HCT116 (cell line): Measurements from ENCODE around the gene RNF8. TPM values are rescaled to one million over a fixed set of nuclear protein-coding genes. Genes with fewer than 3 reads are reported as not detected.

Experiments used
- ATAC-seq: fragments of 200-7000 bp; cut with Tn5 transposase; 2 replicates; pipeline ENCODE4 v1.9.1; 2020; ENCODE audit warnings: mild to moderate bottlenecking, moderate library complexity
- BruUV-seq: library from RNA; stranded (reverse); fragments of 400-500 nt; replicated peaks from 2 replicates; lab custom pipeline; 2021; lab: Mats Ljungman, UMichigan
- CTCF ChIA-PET: fragments of 300-600 bp; sonication (Branson Sonifier 250); formaldehyde crosslinking; loops from one replicate; lab custom pipeline; 2021; ENCODE audit warnings: antibody characterized with exemption; lab: Charles Lee
- POLR2A ChIA-PET: fragments of 300-600, 350-600 bp; sonication (Branson Sonifier 250); formaldehyde crosslinking; loops from one replicate; lab custom pipeline; 2021; ENCODE audit warnings: antibody characterized with exemption; lab: Charles Lee
- RAD21 ChIA-PET, 2 experiments: fragments of 300-600 bp; sonication (Branson Sonifier 250); formaldehyde crosslinking; loops; one replicate each; lab custom pipeline; 2023; ENCODE audit warnings: low total read pairs in 2 of 2; ENCODE audit not compliant: uncharacterized antibody in 2 of 2, unreplicated experiment in 2 of 2, low non-redundant PET in 1 of 2; lab: Charles Lee
- DNase-seq: peaks from one replicate; pipeline ENCODE4 v3.0.0-alpha.2; 2010; ENCODE audit warnings: low read depth, low spot score
- H2AFZ ChIP-seq: fragments of 200-600 bp; shearing (Covaris generic), sonication (generic); 2 replicates; pipeline ENCODE4 v1.6.1; 2017; ENCODE audit warnings: low read depth, mixed run types, mixed read lengths, antibody characterized with exemption, low read length; ENCODE audit not compliant: poor library complexity, severe bottlenecking
- H3K27ac ChIP-seq: 2 replicates; pipeline ENCODE4 v1.5.1; 2012; ENCODE audit warnings: low read depth, low read length
- H3K27me3 ChIP-seq: fragments of 200-600 bp; sonication (generic); 2 replicates; pipeline ENCODE4 v1.6.1; 2016; ENCODE audit warnings: mixed run types, low read length, mixed read lengths; ENCODE audit not compliant: insufficient read depth
- H3K36me3 ChIP-seq, 2 experiments: fragments of 200-500 bp in 1 of 2; fragments of 200-600 bp in 1 of 2; sonication (Bioruptor generic) in 1 of 2; sonication (generic) in 1 of 2; 2 replicates each; pipeline versions ENCODE4 v1.5.1 to v1.6.1; 2014 to 2016; ENCODE audit warnings: low read length in 2 of 2, inconsistent platforms in 1 of 2, mixed read lengths in 1 of 2, mixed run types in 1 of 2; ENCODE audit not compliant: insufficient read depth in 2 of 2, control insufficient read depth in 1 of 2
- H3K4me1 ChIP-seq, 2 experiments: fragments of 200-600 bp in 1 of 2; sonication (generic) in 1 of 2; 2 replicates each; pipeline versions ENCODE4 v1.5.1 to v1.6.1; 2012 to 2017; ENCODE audit warnings: low read length in 2 of 2, inconsistent platforms in 1 of 2, mild to moderate bottlenecking in 1 of 2, mixed read lengths in 1 of 2, mixed run types in 1 of 2, moderate library complexity in 1 of 2; ENCODE audit not compliant: insufficient read depth in 2 of 2, control insufficient read depth in 1 of 2
- H3K4me2 ChIP-seq: fragments of 200-600 bp; sonication (generic); 2 replicates; pipeline ENCODE4 v1.6.1; 2017; ENCODE audit warnings: mixed run types, low read length, mixed read lengths
- H3K4me3 ChIP-seq, 2 experiments: fragments of 200-600 bp in 1 of 2; sonication (generic) in 1 of 2; replicated peaks in 1 of 2; 2 replicates each; pipeline ENCODE4 v1.5.1; 2011 to 2016; ENCODE audit warnings: low read length in 2 of 2, control low read depth in 1 of 2, low read depth in 1 of 2, mild to moderate bottlenecking in 1 of 2, mixed read lengths in 1 of 2, mixed run types in 1 of 2
- H3K79me2 ChIP-seq: fragments of 200-600 bp; sonication (generic); 2 replicates; pipeline ENCODE4 v1.6.1; 2017; ENCODE audit warnings: mild to moderate bottlenecking, mixed run types, low read length, moderate library complexity, mixed read lengths; ENCODE audit not compliant: insufficient read depth
- H3K9ac ChIP-seq: fragments of 200-600 bp; sonication (generic); 2 replicates; pipeline ENCODE4 v1.6.1; 2016; ENCODE audit warnings: low read length, mixed read lengths
- H3K9me2 ChIP-seq: fragments of 200-600 bp; sonication (generic), shearing (Covaris generic); 2 replicates; pipeline ENCODE4 v1.6.1; 2017; ENCODE audit warnings: mixed run types, mild to moderate bottlenecking, moderate library complexity; ENCODE audit not compliant: insufficient read depth
- H3K9me3 ChIP-seq, 2 experiments: fragments of 200-500 bp in 1 of 2; fragments of 200-600 bp in 1 of 2; sonication (Bioruptor generic) in 1 of 2; sonication (generic) in 1 of 2; 2 replicates each; pipeline ENCODE4 v1.6.1; 2014 to 2017; ENCODE audit warnings: low read length in 2 of 2, mixed read lengths in 2 of 2, inconsistent platforms in 1 of 2, low read depth in 1 of 2, mild to moderate bottlenecking in 1 of 2, mixed run types in 1 of 2, moderate library complexity in 1 of 2; ENCODE audit not compliant: control insufficient read depth in 1 of 2, insufficient read depth in 1 of 2
- H4K20me1 ChIP-seq: fragments of 200-600 bp; sonication (generic), shearing (Covaris generic); 2 replicates; pipeline ENCODE4 v1.6.1; 2017; ENCODE audit warnings: mixed run types, mild to moderate bottlenecking, moderate library complexity; ENCODE audit not compliant: insufficient read depth
- CEBPB ChIP-seq: IDR thresholded peaks from 2 replicates; pipeline ENCODE4 v1.6.1; 2012; ENCODE audit warnings: low read depth
- CTCF ChIP-seq, 3 experiments: fragments of 200-600 bp in 1 of 3; sonication (generic) in 1 of 3; IDR thresholded peaks in 2 of 3; conservative IDR thresholded peaks in 1 of 3; 2 replicates each; pipeline ENCODE4 v1.5.1; 2012 to 2017; ENCODE audit warnings: low read depth in 2 of 3, low read length in 2 of 3, antibody characterized with exemption in 1 of 3, borderline replicate concordance in 1 of 3, control low read depth in 1 of 3, mild to moderate bottlenecking in 1 of 3, mixed read lengths in 1 of 3, mixed run types in 1 of 3, moderate library complexity in 1 of 3; ENCODE audit not compliant: insufficient read depth in 1 of 3
- ELF1 ChIP-seq: IDR thresholded peaks from 2 replicates; pipeline ENCODE4 v1.6.1; 2012; ENCODE audit warnings: low read depth, borderline replicate concordance
- EZH2 ChIP-seq: fragments of 200-600 bp; sonication (generic); IDR thresholded peaks from 2 replicates; pipeline ENCODE4 v1.6.1; 2017; ENCODE audit warnings: antibody characterized with exemption, mixed run types
- MAX ChIP-seq: IDR thresholded peaks from 2 replicates; pipeline ENCODE4 v1.6.1; 2012
- POLR2A ChIP-seq: IDR thresholded peaks from 2 replicates; pipeline ENCODE4 v1.7.0; 2011; ENCODE audit warnings: borderline replicate concordance; ENCODE audit not compliant: insufficient read depth, insufficient read length; ENCODE audit errors: extremely low read depth
- POLR2AphosphoS5 ChIP-seq: IDR thresholded peaks from 2 replicates; pipeline ENCODE4 v1.6.1; 2011; ENCODE audit warnings: mild to moderate bottlenecking, low read depth, low read length, moderate library complexity
- SIN3A ChIP-seq: IDR thresholded peaks from 2 replicates; pipeline ENCODE4 v1.6.1; 2012; ENCODE audit warnings: low read depth
- YY1 ChIP-seq: IDR thresholded peaks from 2 replicates; pipeline ENCODE4 v1.6.1; 2011; ENCODE audit warnings: low read length, low read depth, moderate library complexity, mild to moderate bottlenecking; ENCODE audit not compliant: insufficient replicate concordance; ENCODE audit errors: extremely low read depth
- ZNF274 ChIP-seq: fragments of 200-500 bp; sonication (Bioruptor generic); IDR thresholded peaks from 2 replicates; pipeline ENCODE4 v1.6.1; 2014; ENCODE audit warnings: mild to moderate bottlenecking, low read depth, low read length, inconsistent platforms
- intact Hi-C: fragments of 100-400 bp; cut with micrococcal nuclease; formaldehyde crosslinking; loops from 2 replicates; pipeline ENCODE4 v1.10.0; 2022
- total RNA-seq: library from RNA; stranded (reverse); gene quantifications from one replicate; pipeline ENCODE4 v1.2.1, GENCODE V29; 2021; ENCODE audit not compliant: unreplicated experiment

The RNF8 gene
- total RNA-seq, 1 experiment from 2014 or later = 28.0 TPM

- H3K9me2 ChIP-seq = 0 out of 2 replicates have a peak, but pooled peaks cover 3% of the 10 kb centered on the region
- ChIA-PET CTCF (no interaction called here), RAD21 (no interaction called here), POLR2A (no interaction called here)
- ATAC-seq (no peak), DNase-seq (no peak)
- no TSS peak for BruUV-seq
- no peak overlapping the region for H3K27ac ChIP-seq
- H3K9ac ChIP-seq = no peak overlapping the region
- H3K36me3 ChIP-seq = no peaks in the 10 kb centered on the region
- no peaks in the 10 kb centered on the region for H3K79me2 ChIP-seq
- intact Hi-C loops = no loop called here
- no peak overlapping the region for H2AFZ ChIP-seq
- no peaks in the 10 kb centered on the region for H3K4me1 ChIP-seq
- H3K4me2 ChIP-seq = no peak overlapping the region
- no peaks in the 10 kb centered on the region for H3K9me3 ChIP-seq
- no peak overlapping the region for H3K4me3 ChIP-seq
- no peaks in the 10 kb centered on the region for H4K20me1 ChIP-seq
- no peaks in the 10 kb centered on the region for H3K27me3 ChIP-seq
- TF ChIP-seq YY1 (no peak), POLR2A (no peak), SIN3A (no peak), ELF1 (no peak), ZNF274 (no peak), CTCF (IDR thresholded peaks at IDR 0.05 in 2 of 3, conservative IDR thresholded peaks at IDR 0.05 in 1 of 3; ENCODE audit: borderline replicate concordance in 1 of 3, insufficient read depth in 1 of 3, low read depth in 2 of 3, low read length in 2 of 3) (no peak), POLR2AphosphoS5 (no peak), CEBPB (no peak), MAX (no peak), EZH2 (no peak)
These were observed 72.5 kb downstream of the RNF8 start for GRCh38 chr6:37426058-37426944.
